Measurements from ENCODE around the gene HLA-A. TPM values are rescaled to one million over a fixed set of nuclear protein-coding genes. Genes with fewer than 3 reads are reported as not detected.

HLA-A gene
- total RNA-seq, 4 donors from 2014 or later, result 243 to 610 (median 499) TPM

- Histone ChIP-seq H3K4me3 (no peak overlapping the region), H3K27ac (replicated peaks in 1 of 4) (no peak overlapping the region), H3K27me3 (no peaks in the 10 kb centered on the region), H3K9me3 (no peaks in the 10 kb centered on the region), H3K36me3 (no peaks in the 10 kb centered on the region), H3K4me1 (no peaks in the 10 kb centered on the region)
- intact Hi-C loops (cut with DNase I), result no loop called here
- TF ChIP-seq EP300 (IDR thresholded peaks at IDR 0.05), result no peak
- no CpG with 5 or more reads among the region's 14 CpGs for WGBS
- no peak for DNase-seq (ENCODE audit: extremely low spot score)
These were observed 8.4 kb upstream of the HLA-A start for GRCh38 chr6:29933955-29934354.

- TF ChIP-seq CTCF (IDR thresholded peaks at IDR 0.05) (no peak), EP300 (IDR thresholded peaks at IDR 0.05) (no peak), POLR2A (IDR thresholded peaks at IDR 0.05; ENCODE audit: low read depth) (no peak), POLR2AphosphoS5 (IDR thresholded peaks at IDR 0.05) (no peak)
- no peaks in the 10 kb centered on the region for H3K9me3 ChIP-seq
- no peak overlapping the region for H3K27ac ChIP-seq (replicated peaks in 1 of 4)
- DNase-seq (ENCODE audit: extremely low spot score), result no peak
- intact Hi-C loops (cut with DNase I), result no loop called here
- no peaks in the 10 kb centered on the region for H3K36me3 ChIP-seq
- no peaks in the 10 kb centered on the region for H3K27me3 ChIP-seq
- H3K4me3 ChIP-seq, result no peak overlapping the region
- no peaks in the 10 kb centered on the region for H3K4me1 ChIP-seq
- WGBS, result no CpG with 5 or more reads among the region's 1 CpG
These were observed 6.9 kb upstream of the HLA-A start for GRCh38 chr6:29935273-29935955.

- Histone ChIP-seq H3K36me3 (no peaks in the 10 kb centered on the region), H3K4me1 (peaks cover 0 to 9% (median 5%) of the 10 kb centered on the region in 4 donors), H3K9me3 (no peaks in the 10 kb centered on the region), H3K27me3 (no peaks in the 10 kb centered on the region), H3K4me3 (no peak overlapping the region), H3K27ac (replicated peaks in 1 of 4) (no peak overlapping the region)
- TF ChIP-seq POLR2A (IDR thresholded peaks at IDR 0.05; ENCODE audit: low read depth) (no peak), EP300 (IDR thresholded peaks at IDR 0.05) (no peak)
- WGBS, result 52% methylated on average over 8 of the region's 9 CpGs
- intact Hi-C loops (cut with DNase I), result no loop called here
- DNase-seq (ENCODE audit: extremely low spot score), result no peak
These were observed 3.4 kb upstream of the HLA-A start for GRCh38 chr6:29938746-29939508.

GRCh38 chr6:29941016-29941415, 1.3 kb upstream of the HLA-A start:
- no peak for TF ChIP-seq POLR2AphosphoS5 (IDR thresholded peaks at IDR 0.05)
- no peak for TF ChIP-seq CTCF (IDR thresholded peaks at IDR 0.05)
- TF ChIP-seq EP300 (IDR thresholded peaks at IDR 0.05), result no peak
- no peak for TF ChIP-seq POLR2A (IDR thresholded peaks at IDR 0.05; ENCODE audit: low read depth)
- Histone ChIP-seq H3K4me1 (peaks cover 3 to 29% (median 13%) of the 10 kb centered on the region in 4 donors), H3K9me3 (no peaks in the 10 kb centered on the region), H3K36me3 (peaks cover 0 to 8% (median 1%) of the 10 kb centered on the region in 4 donors), H3K4me3 (no peak overlapping the region), H3K27ac (replicated peaks in 1 of 4) (peak overlapping the region in 2 of 4 donors; percentile 87 to 91), H3K27me3 (no peaks in the 10 kb centered on the region)
- intact Hi-C loops (cut with DNase I), result loop anchor here (5.0 to 10.0 kb wide), 3 partner anchors 36 to 124 kb away; partner anchors contain the start of genes POLR1H and PPP1R11
- WGBS, result 21% methylated on average over 4 of the region's 4 CpGs
- no peak for DNase-seq (ENCODE audit: extremely low spot score)

- DNase-seq (ENCODE audit: extremely low spot score), result no peak
- Histone ChIP-seq H3K4me1 (peaks cover 3 to 30% (median 13%) of the 10 kb centered on the region in 4 donors), H3K9me3 (no peaks in the 10 kb centered on the region), H3K27ac (replicated peaks in 1 of 4) (peak overlapping the region; percentile 82 to 92 (median 89)), H3K36me3 (peaks cover 0 to 8% (median 3%) of the 10 kb centered on the region in 4 donors), H3K27me3 (no peaks in the 10 kb centered on the region), H3K4me3 (peak overlapping the region; percentile 56 to 82 (median 64))
- intact Hi-C loops (cut with DNase I), result loop anchor here (5.0 to 10.0 kb wide), 3 partner anchors 36 to 123 kb away; partner anchors contain the start of genes POLR1H and PPP1R11
- TF ChIP-seq EP300 (IDR thresholded peaks at IDR 0.05), result no peak
- TF ChIP-seq POLR2A (IDR thresholded peaks at IDR 0.05; ENCODE audit: low read depth), result no peak
- no peak for TF ChIP-seq CTCF (IDR thresholded peaks at IDR 0.05)
- TF ChIP-seq POLR2AphosphoS5 (IDR thresholded peaks at IDR 0.05), result no peak
- WGBS, result 7% methylated on average over 1 of the region's 1 CpG
These were observed 861 bp upstream of the HLA-A start for GRCh38 chr6:29941471-29941870.

Measured in esophagus muscularis mucosa (tissue), 4 donors.